MCF 10A (cell line): ENCODE measurements around the gene CIB2. TPM values are rescaled to one million over a fixed set of nuclear protein-coding genes. Genes with fewer than 3 reads are reported as not detected.
A peak's percentile ranks its signal among the peaks of the same experiment; 100 is the strongest.

Source experiments
- BruUV-seq: library from RNA; stranded (reverse); fragments of 400-500 nt; replicated peaks from 2 replicates; lab custom pipeline; 2021; lab: Mats Ljungman, UMichigan
- CTCF ChIA-PET: fragments of 300-600 bp; sonication (Branson Sonifier 250); formaldehyde crosslinking; extraction: SDS; loops from one replicate; lab custom pipeline; 2021; ENCODE audit warnings: antibody characterized with exemption, inconsistent platforms; lab: Yijun Ruan, JAX
- POLR2A ChIA-PET: fragments of 300-600, 350-650 bp; sonication (Branson Sonifier 250); formaldehyde crosslinking; extraction: SDS; loops from one replicate; lab custom pipeline; 2020; ENCODE audit warnings: antibody characterized with exemption, inconsistent platforms; lab: Yijun Ruan, JAX
- DNase-seq: peaks from one replicate; pipeline ENCODE4 v3.0.0-alpha.2; 2018; ENCODE audit not compliant: unreplicated experiment
- H3K27ac Mint-ChIP-seq: one replicate; pipeline ENCODE4 v1.8.0; 2022; ENCODE audit warnings: mild to moderate bottlenecking, low read depth, mixed read lengths; ENCODE audit not compliant: unreplicated experiment
- H3K27me3 Mint-ChIP-seq: one replicate; pipeline ENCODE4 v1.8.0; 2022; ENCODE audit warnings: mixed read lengths; ENCODE audit not compliant: insufficient read depth, unreplicated experiment
- H3K36me3 Mint-ChIP-seq: one replicate; pipeline ENCODE4 v1.8.0; 2022; ENCODE audit warnings: mild to moderate bottlenecking, moderate library complexity, mixed read lengths; ENCODE audit not compliant: insufficient read depth, unreplicated experiment
- H3K4me1 Mint-ChIP-seq: one replicate; pipeline ENCODE4 v1.8.0; 2022; ENCODE audit warnings: mixed read lengths; ENCODE audit not compliant: insufficient read depth, unreplicated experiment
- H3K4me3 Mint-ChIP-seq: one replicate; pipeline ENCODE4 v1.8.0; 2022; ENCODE audit warnings: mild to moderate bottlenecking, moderate library complexity, mixed read lengths; ENCODE audit not compliant: unreplicated experiment
- H3K9me3 Mint-ChIP-seq: one replicate; pipeline ENCODE4 v1.8.0; 2022; ENCODE audit warnings: mixed read lengths; ENCODE audit not compliant: unreplicated experiment
- intact Hi-C: fragments of 100-400 bp; cut with micrococcal nuclease; formaldehyde crosslinking; loops from 2 replicates; pipeline ENCODE4 v1.14.1; 2022
- total RNA-seq: library from RNA; stranded (reverse); gene quantifications from 2 replicates; pipeline ENCODE4 v1.2.3, GENCODE V29; 2022
- TF ChIP-seq, protein P1 (sequence below): fragments of 200-600 bp; IDR thresholded peaks from one replicate; pipeline ENCODE4 v1.8.0; 2022; ENCODE audit warnings: antibody characterized with exemption, mild to moderate bottlenecking; ENCODE audit not compliant: unreplicated experiment

The CIB2 gene
- total RNA-seq, 1 experiment from 2014 or later, result 0.30 TPM

DNA sequence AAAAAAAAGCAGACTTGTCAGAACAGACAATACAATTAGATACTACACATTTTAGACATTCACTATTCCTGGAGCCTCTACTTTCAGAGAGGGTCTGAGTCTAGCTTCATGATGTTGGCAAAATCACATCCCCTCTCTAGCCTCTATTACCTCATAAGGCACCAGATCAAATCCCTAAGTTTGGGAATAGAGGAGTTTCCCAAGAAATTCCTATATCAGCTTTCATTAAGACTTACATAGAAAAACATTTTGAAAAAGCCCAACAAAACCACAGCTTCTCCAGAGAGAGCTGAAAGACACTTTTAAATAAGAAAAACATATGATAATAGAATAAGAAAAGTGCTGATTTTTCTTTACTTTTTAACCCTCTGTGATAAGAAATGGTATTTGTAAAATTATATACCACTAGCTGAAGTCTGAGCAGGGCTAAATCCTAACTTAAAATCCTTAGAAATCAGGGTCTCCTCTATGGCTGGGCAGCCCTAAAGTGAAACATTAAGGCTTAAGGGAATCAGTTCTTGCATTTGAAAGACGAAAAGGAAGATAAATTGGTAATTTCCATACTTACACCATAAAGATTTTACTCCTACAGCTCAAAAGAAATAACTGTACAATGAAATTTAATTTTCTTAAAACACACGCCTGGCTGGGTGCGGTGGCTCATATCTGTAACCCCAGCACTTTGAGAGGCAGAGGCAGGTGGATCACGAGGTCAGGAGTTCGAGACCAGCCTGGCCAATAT is 58.0 kb downstream of the CIB2 start:
- TF ChIP-seq, protein P1, sequence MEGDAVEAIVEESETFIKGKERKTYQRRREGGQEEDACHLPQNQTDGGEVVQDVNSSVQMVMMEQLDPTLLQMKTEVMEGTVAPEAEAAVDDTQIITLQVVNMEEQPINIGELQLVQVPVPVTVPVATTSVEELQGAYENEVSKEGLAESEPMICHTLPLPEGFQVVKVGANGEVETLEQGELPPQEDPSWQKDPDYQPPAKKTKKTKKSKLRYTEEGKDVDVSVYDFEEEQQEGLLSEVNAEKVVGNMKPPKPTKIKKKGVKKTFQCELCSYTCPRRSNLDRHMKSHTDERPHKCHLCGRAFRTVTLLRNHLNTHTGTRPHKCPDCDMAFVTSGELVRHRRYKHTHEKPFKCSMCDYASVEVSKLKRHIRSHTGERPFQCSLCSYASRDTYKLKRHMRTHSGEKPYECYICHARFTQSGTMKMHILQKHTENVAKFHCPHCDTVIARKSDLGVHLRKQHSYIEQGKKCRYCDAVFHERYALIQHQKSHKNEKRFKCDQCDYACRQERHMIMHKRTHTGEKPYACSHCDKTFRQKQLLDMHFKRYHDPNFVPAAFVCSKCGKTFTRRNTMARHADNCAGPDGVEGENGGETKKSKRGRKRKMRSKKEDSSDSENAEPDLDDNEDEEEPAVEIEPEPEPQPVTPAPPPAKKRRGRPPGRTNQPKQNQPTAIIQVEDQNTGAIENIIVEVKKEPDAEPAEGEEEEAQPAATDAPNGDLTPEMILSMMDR, result no peak
- Mint-ChIP-seq H3K27me3 (no peaks in the 10 kb centered on the region), H3K4me3 (no peak overlapping the region), H3K9me3 (no peaks in the 10 kb centered on the region), H3K27ac (no peak overlapping the region), H3K4me1 (peaks cover 49% of the 10 kb centered on the region), H3K36me3 (peaks cover 12% of the 10 kb centered on the region)
- no TSS peak for BruUV-seq
- intact Hi-C loops, result no loop called here
- ChIA-PET POLR2A (interaction anchor here (0.6 to 1.5 kb wide), 3 partner anchors 60 to 76 kb away, joined by 3 to 6 read pairs (median 3); no protein-coding TSS in a partner anchor), CTCF (interaction anchor here (0.6 to 2.2 kb wide), 5 partner anchors 36 to 385 kb away, joined by 3 to 6 read pairs (median 3); no protein-coding TSS in a partner anchor)
- no peak for DNase-seq

DNA sequence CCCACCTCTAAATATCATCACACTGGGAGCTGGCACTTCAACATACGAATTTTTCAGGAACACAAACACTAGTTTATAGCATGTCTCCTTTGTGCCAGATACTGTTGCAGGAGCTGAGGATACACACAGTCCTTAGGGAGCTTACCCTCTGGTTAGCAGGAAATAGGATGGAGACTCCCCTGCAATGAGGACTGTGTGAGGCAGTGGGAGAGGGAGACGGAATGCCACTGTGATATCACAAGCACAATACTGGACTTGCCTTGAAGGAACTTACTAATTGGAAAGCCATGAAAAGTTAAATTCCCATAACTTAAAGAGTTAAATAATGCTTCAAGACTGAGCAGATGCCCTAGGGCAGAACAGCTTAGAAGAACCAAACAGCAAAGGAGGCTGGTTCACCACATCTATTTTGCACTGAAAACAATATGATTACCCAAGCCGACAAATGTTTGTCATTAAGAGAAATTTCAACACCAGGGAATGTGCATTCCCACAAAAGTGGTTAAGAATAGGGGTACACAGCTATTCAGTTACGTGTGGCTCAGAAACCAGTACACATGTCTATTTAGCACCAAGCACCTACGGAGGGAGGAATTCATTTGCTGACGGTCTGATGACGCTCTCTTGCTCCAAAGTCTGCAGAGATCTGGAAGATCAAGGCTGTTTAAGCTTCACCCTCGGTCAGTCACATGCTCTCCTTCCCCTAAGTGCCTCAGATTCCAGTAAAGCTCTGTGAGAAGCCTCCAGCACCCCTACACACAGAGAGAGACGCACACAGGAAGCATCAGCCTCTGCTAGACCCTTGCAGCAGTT is 59.0 kb downstream of the CIB2 start:
- H3K27ac Mint-ChIP-seq, result peak overlapping the region; percentile 39
- H3K9me3 Mint-ChIP-seq, result no peaks in the 10 kb centered on the region
- peaks cover 12% of the 10 kb centered on the region for H3K36me3 Mint-ChIP-seq
- TF ChIP-seq, protein P1, result no peak
- BruUV-seq, result no TSS peak
- intact Hi-C loops, result no loop called here
- H3K4me3 Mint-ChIP-seq, result no peak overlapping the region
- ChIA-PET CTCF (interaction anchor here (0.6 to 2.2 kb wide), 3 partner anchors 37 to 386 kb away, joined by 3 to 6 read pairs (median 3); no protein-coding TSS in a partner anchor), POLR2A (interaction anchor here (0.6 to 1.5 kb wide), 2 partner anchors 65 to 77 kb away, joined by 3 to 6 read pairs; no protein-coding TSS in a partner anchor)
- DNase-seq, result no peak
- H3K4me1 Mint-ChIP-seq, result peaks cover 59% of the 10 kb centered on the region
- no peaks in the 10 kb centered on the region for H3K27me3 Mint-ChIP-seq

DNA sequence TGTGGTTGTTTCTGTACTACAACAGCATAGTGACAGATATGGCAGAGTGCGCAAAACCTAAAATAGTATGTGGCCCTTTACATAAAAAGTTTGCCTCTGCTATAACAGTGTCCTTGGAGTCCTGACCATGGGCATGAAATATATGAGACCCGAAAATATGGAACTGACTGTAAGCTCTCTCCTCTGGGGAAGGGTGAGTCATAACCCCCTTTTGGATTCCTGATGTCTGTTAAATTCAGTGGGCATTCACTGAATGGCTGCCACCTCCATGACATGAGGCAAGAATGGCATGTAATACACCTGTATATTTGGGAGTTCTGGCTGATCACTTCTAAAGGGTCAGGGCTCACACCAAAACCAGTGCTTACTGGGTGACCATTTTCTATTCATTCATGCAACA is 59.9 kb downstream of the CIB2 start:
- CTCF ChIA-PET, result interaction anchor here (0.7 to 2.2 kb wide), 3 partner anchors 38 to 124 kb away, joined by 3 to 6 read pairs (median 3); no protein-coding TSS in a partner anchor
- TF ChIP-seq, protein P1, result no peak

More for the DNA sequence above, 59.9 kb downstream of the CIB2 start:
- intact Hi-C loops, result no loop called here
- BruUV-seq, result no TSS peak
- H3K27me3 Mint-ChIP-seq, result no peaks in the 10 kb centered on the region
- peaks cover 68% of the 10 kb centered on the region for H3K4me1 Mint-ChIP-seq
- peaks cover 12% of the 10 kb centered on the region for H3K36me3 Mint-ChIP-seq
- H3K9me3 Mint-ChIP-seq, result no peaks in the 10 kb centered on the region
- no peak for DNase-seq
- POLR2A ChIA-PET, result interaction anchor here (0.6 kb wide), 1 partner anchor 76 kb away, joined by 3 read pairs; no protein-coding TSS in a partner anchor
- H3K4me3 Mint-ChIP-seq, result no peak overlapping the region
- H3K27ac Mint-ChIP-seq, result no peak overlapping the region
